ENCODE results near the gene NCSTN.

The NCSTN gene

GRCh38 chr1:160398823-160399222 lies 55.6 kb downstream of the NCSTN start:
- H3K27me3 ChIP-seq (ENCODE audit: low read depth, low read length) = peaks cover 34% of the 10 kb centered on the region
- H3K9me3 ChIP-seq (ENCODE audit: insufficient read depth, low read length) = no peaks in the 10 kb centered on the region
- no peaks in the 10 kb centered on the region for H3K36me3 ChIP-seq (replicated peaks; ENCODE audit: low read depth, low read length)
- H2AFZ ChIP-seq (ENCODE audit: low read depth, low read length) = no peak overlapping the region
- H4K20me1 ChIP-seq (ENCODE audit: insufficient read depth, low read length) = no peaks in the 10 kb centered on the region
- H3K4me2 ChIP-seq (ENCODE audit: low read length) = no peak overlapping the region
- peaks cover 5% of the 10 kb centered on the region; the same call in 1 of the 2 replicates for H3K4me1 ChIP-seq (ENCODE audit: low read length)
- no peak overlapping the region for H3K9ac ChIP-seq (ENCODE audit: low read length)
- no peak overlapping the region for H3K4me3 ChIP-seq (ENCODE audit: low read length)
- TF ChIP-seq CTCF (IDR thresholded peaks at IDR 0.05; ENCODE audit: low read depth, low read length) (no peak), EZH2phosphoT487 (IDR thresholded peaks at IDR 0.05; ENCODE audit: low read depth) (no peak)
- no peak overlapping the region for H3K27ac ChIP-seq (ENCODE audit: low read length)
- no peaks in the 10 kb centered on the region for H3K79me2 ChIP-seq (ENCODE audit: low read length)

- Histone ChIP-seq H3K4me2 (ENCODE audit: low read length) (peak overlapping the region; percentile 77), H3K27ac (ENCODE audit: low read length) (no peak overlapping the region), H3K9me3 (ENCODE audit: insufficient read depth, low read length) (no peaks in the 10 kb centered on the region)
Measured at GRCh38 chr1:160399544-160400222, 56.5 kb downstream of the NCSTN start.

GRCh38 chr1:160400223-160400645 lies 57.1 kb downstream of the NCSTN start, which contains the start of gene VANGL2:
TSS of gene VANGL2 (plus strand) at chr1:160400564. CDS start at chr1:160415838, 15,274 bp downstream.
- H3K4me1 ChIP-seq (ENCODE audit: low read length) = peaks cover 5% of the 10 kb centered on the region; the same call in 1 of the 2 replicates
- H3K27me3 ChIP-seq (ENCODE audit: low read depth, low read length) = peaks cover 40% of the 10 kb centered on the region
- no peak within 1 kb of the TSS for H3K27ac ChIP-seq (ENCODE audit: low read length)
- TF ChIP-seq CTCF (IDR thresholded peaks at IDR 0.05; ENCODE audit: low read depth, low read length) (no peak), EZH2phosphoT487 (IDR thresholded peaks at IDR 0.05; ENCODE audit: low read depth) (no peak)
- H3K79me2 ChIP-seq (ENCODE audit: low read length) = no peaks in the 10 kb centered on the region
- H3K9me3 ChIP-seq (ENCODE audit: insufficient read depth, low read length) = no peaks in the 10 kb centered on the region
- H3K4me3 ChIP-seq (ENCODE audit: low read length) = peak within 1 kb of the TSS; percentile 78
- H4K20me1 ChIP-seq (ENCODE audit: insufficient read depth, low read length) = no peaks in the 10 kb centered on the region
- no peaks in the 10 kb centered on the region for H3K36me3 ChIP-seq (replicated peaks; ENCODE audit: low read depth, low read length)
- peak within 1 kb of the TSS; percentile 77 for H3K4me2 ChIP-seq (ENCODE audit: low read length)
- peak within 1 kb of the TSS; percentile 74 for H3K9ac ChIP-seq (ENCODE audit: low read length)
- H2AFZ ChIP-seq (ENCODE audit: low read depth, low read length) = peak within 1 kb of the TSS; percentile 91

More at GRCh38 chr1:160399544-160400222, 56.5 kb downstream of the NCSTN start:
- peak overlapping the region; percentile 59 for H3K9ac ChIP-seq (ENCODE audit: low read length)
- H3K27me3 ChIP-seq (ENCODE audit: low read depth, low read length) = peaks cover 42% of the 10 kb centered on the region
- peak overlapping the region; percentile 91 for H2AFZ ChIP-seq (ENCODE audit: low read depth, low read length)
- H3K4me1 ChIP-seq (ENCODE audit: low read length) = peaks cover 5% of the 10 kb centered on the region; the same call in 1 of the 2 replicates
- H3K79me2 ChIP-seq (ENCODE audit: low read length) = no peaks in the 10 kb centered on the region
- peak overlapping the region; percentile 78 for H3K4me3 ChIP-seq (ENCODE audit: low read length)
- H4K20me1 ChIP-seq (ENCODE audit: insufficient read depth, low read length) = no peaks in the 10 kb centered on the region
- no peaks in the 10 kb centered on the region for H3K36me3 ChIP-seq (replicated peaks; ENCODE audit: low read depth, low read length)
- TF ChIP-seq CTCF (IDR thresholded peaks at IDR 0.05; ENCODE audit: low read depth, low read length) = no peak
- no peak for TF ChIP-seq EZH2phosphoT487 (IDR thresholded peaks at IDR 0.05; ENCODE audit: low read depth)

- Histone ChIP-seq H3K9ac (ENCODE audit: low read length) (peak overlapping the region; percentile 74), H3K79me2 (ENCODE audit: low read length) (no peaks in the 10 kb centered on the region), H3K4me3 (ENCODE audit: low read length) (peak overlapping the region; percentile 78), H3K4me2 (ENCODE audit: low read length) (peak overlapping the region; percentile 69), H3K4me1 (ENCODE audit: low read length) (peaks cover 5% of the 10 kb centered on the region; the same call in 1 of the 2 replicates), H3K9me3 (ENCODE audit: insufficient read depth, low read length) (no peaks in the 10 kb centered on the region), H4K20me1 (ENCODE audit: insufficient read depth, low read length) (no peaks in the 10 kb centered on the region), H3K36me3 (replicated peaks; ENCODE audit: low read depth, low read length) (no peaks in the 10 kb centered on the region), H3K27me3 (ENCODE audit: low read depth, low read length) (peaks cover 39% of the 10 kb centered on the region), H3K27ac (ENCODE audit: low read length) (no peak overlapping the region), H2AFZ (ENCODE audit: low read depth, low read length) (peak overlapping the region; percentile 47; the same call in 1 of the 2 replicates)
- TF ChIP-seq EZH2phosphoT487 (IDR thresholded peaks at IDR 0.05; ENCODE audit: low read depth) (no peak), CTCF (IDR thresholded peaks at IDR 0.05; ENCODE audit: low read depth, low read length) (no peak)
Measured at GRCh38 chr1:160400646-160401486, 57.7 kb downstream of the NCSTN start.

Data from OCI-LY3 (cell line).